GM23248 (cell line): Measurements from ENCODE around the gene HLX. TPM values are rescaled to one million over a fixed set of nuclear protein-coding genes. Genes with fewer than 3 reads are reported as not detected.

Experiments used
- DNase-seq: peaks from one replicate; pipeline ENCODE4 v3.0.0-alpha.2; 2015
- H2AFZ ChIP-seq: fragments of 200-600 bp; sonication (generic); 2 replicates; pipeline ENCODE4 v1.6.1; 2016; ENCODE audit warnings: antibody characterized with exemption
- H3F3A ChIP-seq: fragments of 200-600 bp; sonication (generic); 2 replicates; pipeline ENCODE4 v1.6.1; 2016; ENCODE audit warnings: mild to moderate bottlenecking, antibody characterized with exemption, mixed run types; ENCODE audit not compliant: insufficient read depth
- H3K27ac ChIP-seq: fragments of 200-600 bp; sonication (generic); 2 replicates; pipeline ENCODE4 v1.5.1; 2016; ENCODE audit warnings: mild to moderate bottlenecking
- H3K27me3 ChIP-seq: fragments of 200-600 bp; sonication (generic); replicated peaks from 2 replicates; pipeline ENCODE4 v1.6.1; 2016; ENCODE audit warnings: mild to moderate bottlenecking; ENCODE audit not compliant: insufficient read depth
- H3K36me3 ChIP-seq: fragments of 200-600 bp; sonication (generic); 2 replicates; pipeline ENCODE4 v1.6.1; 2016; ENCODE audit warnings: low read depth, mild to moderate bottlenecking
- H3K4me1 ChIP-seq: fragments of 200-600 bp; sonication (generic); 2 replicates; pipeline ENCODE4 v1.6.1; 2016; ENCODE audit warnings: mild to moderate bottlenecking; ENCODE audit not compliant: insufficient read depth
- H3K4me2 ChIP-seq: fragments of 200-600 bp; sonication (generic); one replicate; pipeline ENCODE4 v1.6.1; 2016; ENCODE audit warnings: mild to moderate bottlenecking; ENCODE audit not compliant: unreplicated experiment
- H3K4me3 ChIP-seq: fragments of 200-600 bp; sonication (generic); 2 replicates; pipeline ENCODE4 v1.5.1; 2016; ENCODE audit warnings: mild to moderate bottlenecking
- H3K79me2 ChIP-seq: fragments of 200-600 bp; sonication (generic); 2 replicates; pipeline ENCODE4 v1.6.1; 2016; ENCODE audit warnings: mild to moderate bottlenecking; ENCODE audit not compliant: insufficient read depth
- H3K9ac ChIP-seq: fragments of 200-600 bp; sonication (generic); 2 replicates; pipeline ENCODE4 v1.6.1; 2016; ENCODE audit warnings: mild to moderate bottlenecking
- H3K9me2 ChIP-seq: fragments of 200-600 bp; sonication (generic); 2 replicates; pipeline ENCODE4 v1.6.1; 2016; ENCODE audit warnings: mixed run types, mild to moderate bottlenecking, moderate library complexity; ENCODE audit not compliant: insufficient read depth
- H3K9me3 ChIP-seq: fragments of 200-600 bp; sonication (generic); one replicate; pipeline ENCODE4 v1.6.1; 2017; ENCODE audit warnings: low read depth
- H4K20me1 ChIP-seq: fragments of 200-600 bp; sonication (generic); 2 replicates; pipeline ENCODE4 v1.6.0; 2016; ENCODE audit not compliant: insufficient read depth
- EZH2 ChIP-seq: fragments of 200-600 bp; sonication (generic); IDR thresholded peaks from 2 replicates; pipeline ENCODE4 v1.6.1; 2018; ENCODE audit warnings: antibody characterized with exemption, mild to moderate bottlenecking; ENCODE audit not compliant: insufficient read depth, poor library complexity, severe bottlenecking
- EZH2phosphoT487 ChIP-seq: fragments of 200-600 bp; sonication (generic); IDR thresholded peaks from 2 replicates; pipeline ENCODE4 v1.6.1; 2018; ENCODE audit warnings: antibody characterized with exemption, moderate library complexity, mild to moderate bottlenecking, low read depth; ENCODE audit not compliant: insufficient read depth
- WGBS, 2 experiments: methylation state at CpG; one replicate each; pipeline ENCODE4 v1.1.6; 2015 to 2017; ENCODE audit warnings: low lambda C conversion rate in 2 of 2, low coverage in 1 of 2; ENCODE audit errors: missing lambda C conversion rate in 2 of 2; 5-methylcytosine and 5-hydroxymethylcytosine counted together
- in situ Hi-C: fragments of 300-500 bp; cut with MboI; formaldehyde crosslinking; loops from 2 replicates; pipeline ENCODE4 v1.15.0; 2020
- polyA plus RNA-seq: library from polyadenylated mRNA; unstranded; fragments of >200 nt; fragmentation: Nextera tagmentation; extraction: Ambion mirVana; gene quantifications from 2 replicates; pipeline ENCODE4 v1.2.1, GENCODE V29; 2016
- total RNA-seq: library from RNA; depleted of rRNA; stranded (reverse); fragments of >200 nt; shearing (Covaris generic); gene quantifications from 2 replicates; pipeline ENCODE4 v1.2.3, GENCODE V29; 2014

HLX gene
- total and polyA plus RNA-seq, 2 experiments from 2014 or later: 20.0 to 24.2 TPM

- no peak for DNase-seq
- no peak overlapping the region for H3K9ac ChIP-seq
- no peak overlapping the region for H2AFZ ChIP-seq
- H3K9me2 ChIP-seq: no peaks in the 10 kb centered on the region
- H3K4me2 ChIP-seq: no peak overlapping the region
- H4K20me1 ChIP-seq: no peaks in the 10 kb centered on the region
- 96% methylated on average over 19 of the region's 19 CpGs for WGBS, 2 experiments
- peaks cover 11% of the 10 kb centered on the region for H3K4me1 ChIP-seq
- H3F3A ChIP-seq: peaks cover 23% of the 10 kb centered on the region
- in situ Hi-C loops: no loop called here
- no peak overlapping the region for H3K4me3 ChIP-seq
- H3K27me3 ChIP-seq: no peaks in the 10 kb centered on the region
- H3K36me3 ChIP-seq: peaks cover 38% of the 10 kb centered on the region
- H3K27ac ChIP-seq: no peak overlapping the region
- TF ChIP-seq EZH2phosphoT487: no peak
- H3K9me3 ChIP-seq: no peaks in the 10 kb centered on the region
- H3K79me2 ChIP-seq: peaks cover 34% of the 10 kb centered on the region
Observed at GRCh38 chr1:220884981-220885918, 6.0 kb downstream of the HLX start.

GRCh38 chr1:220885971-220886370 is 6.7 kb downstream of the HLX start:
- Histone ChIP-seq H3K27ac (no peak overlapping the region), H3F3A (peaks cover 19% of the 10 kb centered on the region), H3K4me1 (peaks cover 11% of the 10 kb centered on the region), H3K9me2 (no peaks in the 10 kb centered on the region), H3K4me3 (no peak overlapping the region), H3K79me2 (peaks cover 27% of the 10 kb centered on the region), H3K36me3 (peaks cover 38% of the 10 kb centered on the region), H3K9me3 (no peaks in the 10 kb centered on the region), H3K4me2 (no peak overlapping the region), H3K27me3 (no peaks in the 10 kb centered on the region), H3K9ac (no peak overlapping the region), H4K20me1 (no peaks in the 10 kb centered on the region), H2AFZ (no peak overlapping the region)
- TF ChIP-seq EZH2phosphoT487: no peak
- TF ChIP-seq EZH2: no peak
- WGBS, 2 experiments: 93 to 96% methylated on average over 3 of the region's 3 CpGs
- no peak for DNase-seq
- in situ Hi-C loops: no loop called here

GRCh38 chr1:220886470-220887201 is 7.4 kb downstream of the HLX start:
- Histone ChIP-seq H3K9me3 (no peaks in the 10 kb centered on the region), H3F3A (peaks cover 17% of the 10 kb centered on the region), H2AFZ (no peak overlapping the region), H3K4me3 (no peak overlapping the region), H3K27ac (no peak overlapping the region), H3K27me3 (peaks cover 4% of the 10 kb centered on the region), H3K4me1 (peaks cover 11% of the 10 kb centered on the region), H4K20me1 (no peaks in the 10 kb centered on the region), H3K4me2 (no peak overlapping the region), H3K36me3 (peaks cover 38% of the 10 kb centered on the region), H3K9ac (no peak overlapping the region), H3K79me2 (peaks cover 20% of the 10 kb centered on the region), H3K9me2 (no peaks in the 10 kb centered on the region)
- no peak for DNase-seq
- in situ Hi-C loops: no loop called here
- TF ChIP-seq EZH2phosphoT487 (no peak), EZH2 (no peak)
- WGBS, 2 experiments: 96 to 97% methylated on average over 21 to 26 of the region's 26 CpGs

- Histone ChIP-seq H2AFZ (peak overlapping the region; percentile 39; the same call in 1 of the 2 replicates), H3K4me1 (peaks cover 6% of the 10 kb centered on the region), H3K9me2 (no peaks in the 10 kb centered on the region), H3K9ac (no peak overlapping the region), H3K9me3 (no peaks in the 10 kb centered on the region), H4K20me1 (no peaks in the 10 kb centered on the region), H3K4me2 (peak overlapping the region; percentile 71), H3K4me3 (peak overlapping the region; percentile 39; the same call in 1 of the 2 replicates), H3K27ac (no peak overlapping the region), H3K79me2 (peaks cover 15% of the 10 kb centered on the region), H3F3A (peaks cover 13% of the 10 kb centered on the region), H3K36me3 (peaks cover 35% of the 10 kb centered on the region), H3K27me3 (peaks cover 9% of the 10 kb centered on the region)
- in situ Hi-C loops: no loop called here
- no peak for DNase-seq
- WGBS, 2 experiments: 69 to 77% methylated on average over 11 of the region's 11 CpGs
- TF ChIP-seq EZH2phosphoT487 (no peak), EZH2 (no peak)
Observed at GRCh38 chr1:220887202-220887519, 7.9 kb downstream of the HLX start.
